H1 (cell line): ENCODE measurements around the gene GRIP1. TPM values are rescaled to one million over a fixed set of nuclear protein-coding genes. Genes with fewer than 3 reads are reported as not detected.

ENCODE experiments used
- CBX5 ChIP-seq: fragments of 300-800, 300-1000 bp; sonication (generic); IDR thresholded peaks from 2 replicates; pipeline ENCODE4 v1.7.1; 2016; ENCODE audit warnings: antibody characterized with exemption, low read length, low read depth
- CEBPB ChIP-seq: IDR thresholded peaks from 2 replicates; pipeline ENCODE4 v1.6.1; 2012; ENCODE audit warnings: low read depth, low read length
- CTBP2 ChIP-seq: IDR thresholded peaks from 2 replicates; pipeline ENCODE4 v1.7.0; 2011; ENCODE audit warnings: borderline replicate concordance, mild to moderate bottlenecking, moderate library complexity, mixed read lengths, low read length; ENCODE audit not compliant: insufficient read depth, insufficient read length
- POLR2AphosphoS5 ChIP-seq: IDR thresholded peaks from 2 replicates; pipeline ENCODE4 v1.6.1; 2011; ENCODE audit warnings: low read depth, low read length
- SAP30 ChIP-seq: fragments of 300-600 bp; sonication (generic); IDR thresholded peaks from 2 replicates; pipeline ENCODE4 v1.7.1; 2012; ENCODE audit warnings: low read length, moderate library complexity, mild to moderate bottlenecking, inconsistent platforms; ENCODE audit not compliant: insufficient read depth, insufficient replicate concordance
- SIN3A ChIP-seq, 2 experiments: IDR thresholded peaks in 1 of 2; conservative IDR thresholded peaks in 1 of 2; 2 replicates each; pipeline ENCODE4 v1.6.1; 2011 to 2012; ENCODE audit warnings: low read length in 2 of 2, improper control_type of control experiment in 1 of 2, low read depth in 1 of 2, mild to moderate bottlenecking in 1 of 2
- SIRT6 ChIP-seq: IDR thresholded peaks from one replicate; pipeline ENCODE4 v1.7.1; 2012; ENCODE audit warnings: low read length, inconsistent platforms
- SP1 ChIP-seq: IDR thresholded peaks from 2 replicates; pipeline ENCODE4 v1.6.1; 2011; ENCODE audit warnings: low read depth, low read length
- SRF ChIP-seq: IDR thresholded peaks from 2 replicates; pipeline ENCODE4 v1.6.1; 2011; ENCODE audit warnings: mild to moderate bottlenecking, low read depth, low read length, moderate library complexity
- polyA plus RNA-seq, 7 experiments: library from polyadenylated mRNA; depleted of rRNA in 3 of 7; stranded (reverse) in 5 of 7; unstranded in 2 of 7; fragments of >200 nt in 5 of 7; fragments of 200-250 nt in 2 of 7; gene quantifications; 1 replicate in 5 of 7; 2 replicates in 1 of 7; 4 replicates in 1 of 7; pipeline versions ENCODE4 v1.2.1 to v1.2.3, GENCODE V29; 2011 to 2013; ENCODE audit warnings: missing spikeins in 2 of 7, mixed read lengths in 2 of 7
- total RNA-seq: library from RNA; stranded (reverse); fragmentation: NEBNext Ultra II Directional; extraction: Animal tissue kit (Norgen Biotek cat#: 25700); gene quantifications from 2 replicates; pipeline ENCODE4 v1.2.1, GENCODE V29; 2021
- TF ChIP-seq, protein P1 (sequence below): fragments of 300-600 bp; sonication (generic); IDR thresholded peaks from 2 replicates; pipeline ENCODE4 v1.7.1; 2012; ENCODE audit warnings: low read length, moderate library complexity, mild to moderate bottlenecking, inconsistent platforms; ENCODE audit not compliant: insufficient replicate concordance
- TF ChIP-seq, protein P2 (sequence below): IDR thresholded peaks from 2 replicates; pipeline ENCODE4 v1.6.1; 2011; ENCODE audit warnings: low read depth, mild to moderate bottlenecking, low read length; ENCODE audit not compliant: insufficient read depth

GRIP1 gene
- total and polyA plus RNA-seq, 2 of the 8 experiments (the other 6 are each of a cell fraction or from before 2014, with no cell fraction given): 4.5 to 27.3 TPM

DNA sequence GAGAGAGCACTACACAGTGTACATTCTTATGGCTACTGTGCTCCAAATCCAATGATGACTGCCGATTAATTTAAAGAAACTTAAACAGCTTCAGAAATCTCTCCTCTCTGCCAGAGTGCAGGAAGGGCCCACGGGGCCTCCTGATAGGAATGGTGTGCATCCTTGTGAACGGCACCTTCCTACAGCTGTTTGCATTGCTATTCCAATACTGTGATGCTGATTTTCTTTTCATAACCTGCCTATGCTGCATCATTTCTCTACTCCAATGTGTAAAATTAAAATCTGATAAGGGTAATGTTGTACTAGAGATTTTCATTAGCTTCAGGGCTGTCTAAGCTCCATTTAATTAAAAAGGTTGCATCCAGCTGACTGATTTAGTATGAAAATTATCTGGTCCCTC, 217.5 kb downstream of the GRIP1 start (continued):
- TF ChIP-seq, protein P1, sequence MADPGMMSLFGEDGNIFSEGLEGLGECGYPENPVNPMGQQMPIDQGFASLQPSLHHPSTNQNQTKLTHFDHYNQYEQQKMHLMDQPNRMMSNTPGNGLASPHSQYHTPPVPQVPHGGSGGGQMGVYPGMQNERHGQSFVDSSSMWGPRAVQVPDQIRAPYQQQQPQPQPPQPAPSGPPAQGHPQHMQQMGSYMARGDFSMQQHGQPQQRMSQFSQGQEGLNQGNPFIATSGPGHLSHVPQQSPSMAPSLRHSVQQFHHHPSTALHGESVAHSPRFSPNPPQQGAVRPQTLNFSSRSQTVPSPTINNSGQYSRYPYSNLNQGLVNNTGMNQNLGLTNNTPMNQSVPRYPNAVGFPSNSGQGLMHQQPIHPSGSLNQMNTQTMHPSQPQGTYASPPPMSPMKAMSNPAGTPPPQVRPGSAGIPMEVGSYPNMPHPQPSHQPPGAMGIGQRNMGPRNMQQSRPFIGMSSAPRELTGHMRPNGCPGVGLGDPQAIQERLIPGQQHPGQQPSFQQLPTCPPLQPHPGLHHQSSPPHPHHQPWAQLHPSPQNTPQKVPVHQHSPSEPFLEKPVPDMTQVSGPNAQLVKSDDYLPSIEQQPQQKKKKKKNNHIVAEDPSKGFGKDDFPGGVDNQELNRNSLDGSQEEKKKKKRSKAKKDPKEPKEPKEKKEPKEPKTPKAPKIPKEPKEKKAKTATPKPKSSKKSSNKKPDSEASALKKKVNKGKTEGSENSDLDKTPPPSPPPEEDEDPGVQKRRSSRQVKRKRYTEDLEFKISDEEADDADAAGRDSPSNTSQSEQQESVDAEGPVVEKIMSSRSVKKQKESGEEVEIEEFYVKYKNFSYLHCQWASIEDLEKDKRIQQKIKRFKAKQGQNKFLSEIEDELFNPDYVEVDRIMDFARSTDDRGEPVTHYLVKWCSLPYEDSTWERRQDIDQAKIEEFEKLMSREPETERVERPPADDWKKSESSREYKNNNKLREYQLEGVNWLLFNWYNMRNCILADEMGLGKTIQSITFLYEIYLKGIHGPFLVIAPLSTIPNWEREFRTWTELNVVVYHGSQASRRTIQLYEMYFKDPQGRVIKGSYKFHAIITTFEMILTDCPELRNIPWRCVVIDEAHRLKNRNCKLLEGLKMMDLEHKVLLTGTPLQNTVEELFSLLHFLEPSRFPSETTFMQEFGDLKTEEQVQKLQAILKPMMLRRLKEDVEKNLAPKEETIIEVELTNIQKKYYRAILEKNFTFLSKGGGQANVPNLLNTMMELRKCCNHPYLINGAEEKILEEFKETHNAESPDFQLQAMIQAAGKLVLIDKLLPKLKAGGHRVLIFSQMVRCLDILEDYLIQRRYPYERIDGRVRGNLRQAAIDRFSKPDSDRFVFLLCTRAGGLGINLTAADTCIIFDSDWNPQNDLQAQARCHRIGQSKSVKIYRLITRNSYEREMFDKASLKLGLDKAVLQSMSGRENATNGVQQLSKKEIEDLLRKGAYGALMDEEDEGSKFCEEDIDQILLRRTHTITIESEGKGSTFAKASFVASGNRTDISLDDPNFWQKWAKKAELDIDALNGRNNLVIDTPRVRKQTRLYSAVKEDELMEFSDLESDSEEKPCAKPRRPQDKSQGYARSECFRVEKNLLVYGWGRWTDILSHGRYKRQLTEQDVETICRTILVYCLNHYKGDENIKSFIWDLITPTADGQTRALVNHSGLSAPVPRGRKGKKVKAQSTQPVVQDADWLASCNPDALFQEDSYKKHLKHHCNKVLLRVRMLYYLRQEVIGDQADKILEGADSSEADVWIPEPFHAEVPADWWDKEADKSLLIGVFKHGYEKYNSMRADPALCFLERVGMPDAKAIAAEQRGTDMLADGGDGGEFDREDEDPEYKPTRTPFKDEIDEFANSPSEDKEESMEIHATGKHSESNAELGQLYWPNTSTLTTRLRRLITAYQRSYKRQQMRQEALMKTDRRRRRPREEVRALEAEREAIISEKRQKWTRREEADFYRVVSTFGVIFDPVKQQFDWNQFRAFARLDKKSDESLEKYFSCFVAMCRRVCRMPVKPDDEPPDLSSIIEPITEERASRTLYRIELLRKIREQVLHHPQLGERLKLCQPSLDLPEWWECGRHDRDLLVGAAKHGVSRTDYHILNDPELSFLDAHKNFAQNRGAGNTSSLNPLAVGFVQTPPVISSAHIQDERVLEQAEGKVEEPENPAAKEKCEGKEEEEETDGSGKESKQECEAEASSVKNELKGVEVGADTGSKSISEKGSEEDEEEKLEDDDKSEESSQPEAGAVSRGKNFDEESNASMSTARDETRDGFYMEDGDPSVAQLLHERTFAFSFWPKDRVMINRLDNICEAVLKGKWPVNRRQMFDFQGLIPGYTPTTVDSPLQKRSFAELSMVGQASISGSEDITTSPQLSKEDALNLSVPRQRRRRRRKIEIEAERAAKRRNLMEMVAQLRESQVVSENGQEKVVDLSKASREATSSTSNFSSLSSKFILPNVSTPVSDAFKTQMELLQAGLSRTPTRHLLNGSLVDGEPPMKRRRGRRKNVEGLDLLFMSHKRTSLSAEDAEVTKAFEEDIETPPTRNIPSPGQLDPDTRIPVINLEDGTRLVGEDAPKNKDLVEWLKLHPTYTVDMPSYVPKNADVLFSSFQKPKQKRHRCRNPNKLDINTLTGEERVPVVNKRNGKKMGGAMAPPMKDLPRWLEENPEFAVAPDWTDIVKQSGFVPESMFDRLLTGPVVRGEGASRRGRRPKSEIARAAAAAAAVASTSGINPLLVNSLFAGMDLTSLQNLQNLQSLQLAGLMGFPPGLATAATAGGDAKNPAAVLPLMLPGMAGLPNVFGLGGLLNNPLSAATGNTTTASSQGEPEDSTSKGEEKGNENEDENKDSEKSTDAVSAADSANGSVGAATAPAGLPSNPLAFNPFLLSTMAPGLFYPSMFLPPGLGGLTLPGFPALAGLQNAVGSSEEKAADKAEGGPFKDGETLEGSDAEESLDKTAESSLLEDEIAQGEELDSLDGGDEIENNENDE: no peak
- TF ChIP-seq SAP30 (no peak), SRF (no peak), CTBP2 (no peak), CEBPB (no peak), SP1 (no peak), CBX5 (no peak), SIRT6 (no peak), POLR2AphosphoS5 (no peak), SIN3A (conservative IDR thresholded peaks at IDR 0.05 in 1 of 2, IDR thresholded peaks at IDR 0.05 in 1 of 2; ENCODE audit: low read depth in 1 of 2, low read length in 2 of 2) (no peak)
- TF ChIP-seq, protein P2, sequence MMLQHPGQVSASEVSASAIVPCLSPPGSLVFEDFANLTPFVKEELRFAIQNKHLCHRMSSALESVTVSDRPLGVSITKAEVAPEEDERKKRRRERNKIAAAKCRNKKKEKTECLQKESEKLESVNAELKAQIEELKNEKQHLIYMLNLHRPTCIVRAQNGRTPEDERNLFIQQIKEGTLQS: no peak
